Activated T-helper 1 cell treated with anti-CD3 and anti-CD28 coated beads, Interleukin-12 subunit alpha, Interleukin-12 subunit beta, Interleukin-2, Interleukin-4 antibody, amounts not matched to agents 30 ng/mL and 10 ng/mL and 1 ng/mL, durations not matched to agents 14 hours and 24 hours and 36 hours (primary cell): Measurements from ENCODE around the gene SYNPO. TPM values are rescaled to one million over a fixed set of nuclear protein-coding genes. Genes with fewer than 3 reads are reported as not detected.

ENCODE experiments used
- DNase-seq: peaks from one replicate; pipeline ENCODE4 v3.0.0; 2021; ENCODE audit warnings: low spot score
- H3K27ac Mint-ChIP-seq: one replicate; pipeline ENCODE4 v1.8.0; 2021; ENCODE audit warnings: mild to moderate bottlenecking, mixed read lengths
- H3K27me3 Mint-ChIP-seq: one replicate; pipeline ENCODE4 v1.8.0; 2022; ENCODE audit warnings: mild to moderate bottlenecking, moderate library complexity, mixed read lengths; ENCODE audit not compliant: insufficient read depth
- H3K36me3 Mint-ChIP-seq: one replicate; pipeline ENCODE4 v1.8.0; 2021; ENCODE audit warnings: low read depth, mixed read lengths
- H3K4me1 Mint-ChIP-seq: one replicate; pipeline ENCODE4 v1.8.0; 2021; ENCODE audit warnings: low read depth, mixed read lengths
- H3K4me3 Mint-ChIP-seq: one replicate; pipeline ENCODE4 v1.8.0; 2021; ENCODE audit warnings: mild to moderate bottlenecking, moderate library complexity, mixed read lengths
- H3K9me3 Mint-ChIP-seq: one replicate; pipeline ENCODE4 v1.8.0; 2021; ENCODE audit warnings: mixed read lengths
- intact Hi-C: fragments of 100-400 bp; cut with micrococcal nuclease; formaldehyde crosslinking; loops from one replicate; pipeline ENCODE4 v1.15.1; 2024
- total RNA-seq: library from RNA; stranded (reverse); gene quantifications from 2 replicates; pipeline ENCODE4 v1.2.3, GENCODE V29; 2022

The SYNPO gene
- total RNA-seq, 1 donor from 2014 or later = not detected

DNA sequence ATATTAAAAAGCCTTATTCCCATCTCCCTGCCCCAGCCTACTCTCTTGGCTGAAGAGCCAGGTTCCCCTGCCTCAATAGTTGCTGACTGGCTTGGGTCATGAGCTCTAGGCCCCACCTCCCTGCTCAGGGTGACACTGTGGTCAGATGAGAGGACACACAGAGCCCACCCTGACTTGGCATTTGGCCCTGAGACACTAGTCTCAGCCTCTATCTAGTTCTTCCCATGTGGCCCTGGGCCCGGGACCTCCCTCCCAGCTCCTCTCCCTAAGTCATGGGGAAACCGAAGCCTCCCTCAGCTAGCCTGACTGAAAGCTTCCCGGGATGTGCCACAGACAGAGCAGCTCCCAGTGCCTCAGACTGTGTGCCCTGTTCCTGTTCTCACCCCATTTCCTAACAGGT is 14.8 kb downstream of the SYNPO start:
- H3K4me3 Mint-ChIP-seq = no peak overlapping the region
- H3K36me3 Mint-ChIP-seq = no peaks in the 10 kb centered on the region
- H3K9me3 Mint-ChIP-seq = no peaks in the 10 kb centered on the region
- peaks cover 17% of the 10 kb centered on the region for H3K27me3 Mint-ChIP-seq
- intact Hi-C loops = no loop called here
- H3K27ac Mint-ChIP-seq = no peak overlapping the region
- peaks cover 7% of the 10 kb centered on the region for H3K4me1 Mint-ChIP-seq
- no peak for DNase-seq

DNA sequence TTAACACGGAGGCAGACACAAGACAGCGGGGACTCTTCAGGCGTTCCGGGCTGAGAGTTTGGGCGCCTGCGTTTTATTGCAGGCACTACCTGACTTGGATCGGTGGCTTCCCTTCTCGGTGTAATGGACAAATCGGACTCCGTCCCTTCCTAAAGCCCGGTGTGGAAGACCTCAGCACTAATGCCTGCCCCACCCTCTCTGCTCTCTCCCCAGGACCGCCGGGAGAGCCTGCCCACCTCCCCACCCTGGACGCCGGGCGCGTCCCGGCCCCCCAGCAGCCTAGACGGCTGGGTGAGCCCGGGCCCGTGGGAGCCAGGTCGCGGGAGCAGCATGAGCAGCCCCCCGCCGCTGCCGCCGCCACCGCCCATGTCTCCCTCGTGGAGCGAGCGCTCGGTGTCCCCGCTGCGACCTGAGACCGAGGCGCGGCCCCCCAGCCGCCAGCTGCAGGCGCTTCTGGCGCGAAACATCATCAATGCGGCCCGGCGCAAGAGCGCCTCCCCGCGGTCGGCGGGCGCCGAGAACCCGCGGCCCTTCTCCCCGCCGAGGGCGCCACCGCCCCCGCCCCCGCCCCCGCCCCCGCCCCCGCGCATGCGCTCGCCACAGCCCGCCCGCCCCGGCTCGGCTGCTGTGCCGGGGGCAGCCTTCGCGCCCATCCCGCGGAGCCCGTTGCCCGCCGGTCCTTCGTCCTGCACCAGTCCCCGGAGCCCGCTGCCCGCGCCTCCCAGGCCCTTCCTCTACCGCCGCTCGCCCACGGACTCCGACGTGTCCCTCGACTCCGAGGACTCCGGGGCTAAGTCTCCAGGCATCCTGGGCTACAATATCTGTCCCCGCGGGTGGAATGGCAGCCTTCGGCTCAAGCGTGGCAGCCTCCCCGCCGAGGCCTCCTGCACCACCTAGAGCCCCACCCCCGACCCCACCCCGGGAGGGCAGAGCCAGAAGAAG is 16.0 kb downstream of the SYNPO start:
- Mint-ChIP-seq H3K4me1 (peaks cover 7% of the 10 kb centered on the region), H3K9me3 (no peaks in the 10 kb centered on the region), H3K27ac (no peak overlapping the region), H3K36me3 (no peaks in the 10 kb centered on the region), H3K27me3 (peaks cover 21% of the 10 kb centered on the region), H3K4me3 (peak overlapping the region; percentile 64)
- DNase-seq = peak; percentile 74
- intact Hi-C loops = loop anchor here (1.0 to 2.0 kb wide), 4 partner anchors 44 to 198 kb away; partner anchors contain the start of gene RBM22

DNA sequence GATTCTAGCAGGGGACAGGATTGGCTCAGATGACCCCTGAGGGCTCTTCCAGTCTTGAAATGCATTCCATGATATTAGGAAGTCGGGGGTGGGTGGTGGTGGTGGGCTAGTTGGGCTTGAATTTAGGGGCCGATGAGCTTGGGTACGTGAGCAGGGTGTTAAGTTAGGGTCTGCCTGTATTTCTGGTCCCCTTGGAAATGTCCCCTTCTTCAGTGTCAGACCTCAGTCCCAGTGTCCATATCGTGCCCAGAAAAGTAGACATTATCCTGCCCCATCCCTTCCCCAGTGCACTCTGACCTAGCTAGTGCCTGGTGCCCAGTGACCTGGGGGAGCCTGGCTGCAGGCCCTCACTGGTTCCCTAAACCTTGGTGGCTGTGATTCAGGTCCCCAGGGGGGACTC is 17.7 kb downstream of the SYNPO start:
- Mint-ChIP-seq H3K27me3 (peaks cover 29% of the 10 kb centered on the region), H3K9me3 (no peaks in the 10 kb centered on the region), H3K4me1 (peaks cover 7% of the 10 kb centered on the region), H3K4me3 (no peak overlapping the region), H3K27ac (no peak overlapping the region), H3K36me3 (no peaks in the 10 kb centered on the region)
- DNase-seq = no peak
- intact Hi-C loops = no loop called here

DNA sequence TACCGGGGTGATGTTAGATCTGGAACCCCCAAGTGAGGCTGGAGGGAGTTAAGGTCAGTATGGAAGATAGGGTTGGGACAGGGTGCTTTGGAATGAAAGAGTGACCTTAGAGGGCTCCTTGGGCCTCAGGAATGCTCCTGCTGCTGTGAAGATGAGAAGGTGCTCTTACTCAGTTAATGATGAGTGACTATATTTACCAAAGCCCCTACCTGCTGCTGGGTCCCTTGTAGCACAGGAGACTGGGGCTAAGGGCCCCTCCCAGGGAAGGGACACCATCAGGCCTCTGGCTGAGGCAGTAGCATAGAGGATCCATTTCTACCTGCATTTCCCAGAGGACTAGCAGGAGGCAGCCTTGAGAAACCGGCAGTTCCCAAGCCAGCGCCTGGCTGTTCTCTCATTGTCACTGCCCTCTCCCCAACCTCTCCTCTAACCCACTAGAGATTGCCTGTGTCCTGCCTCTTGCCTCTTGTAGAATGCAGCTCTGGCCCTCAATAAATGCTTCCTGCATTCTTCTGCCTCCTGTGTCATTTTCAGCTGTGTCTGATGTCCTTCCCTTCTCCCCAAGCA is 18.3 kb downstream of the SYNPO start:
- DNase-seq = no peak
- intact Hi-C loops = no loop called here
- peaks cover 7% of the 10 kb centered on the region for H3K4me1 Mint-ChIP-seq
- peaks cover 25% of the 10 kb centered on the region for H3K27me3 Mint-ChIP-seq
- no peak overlapping the region for H3K4me3 Mint-ChIP-seq
- H3K36me3 Mint-ChIP-seq = no peaks in the 10 kb centered on the region
- H3K27ac Mint-ChIP-seq = no peak overlapping the region
- H3K9me3 Mint-ChIP-seq = no peaks in the 10 kb centered on the region

DNA sequence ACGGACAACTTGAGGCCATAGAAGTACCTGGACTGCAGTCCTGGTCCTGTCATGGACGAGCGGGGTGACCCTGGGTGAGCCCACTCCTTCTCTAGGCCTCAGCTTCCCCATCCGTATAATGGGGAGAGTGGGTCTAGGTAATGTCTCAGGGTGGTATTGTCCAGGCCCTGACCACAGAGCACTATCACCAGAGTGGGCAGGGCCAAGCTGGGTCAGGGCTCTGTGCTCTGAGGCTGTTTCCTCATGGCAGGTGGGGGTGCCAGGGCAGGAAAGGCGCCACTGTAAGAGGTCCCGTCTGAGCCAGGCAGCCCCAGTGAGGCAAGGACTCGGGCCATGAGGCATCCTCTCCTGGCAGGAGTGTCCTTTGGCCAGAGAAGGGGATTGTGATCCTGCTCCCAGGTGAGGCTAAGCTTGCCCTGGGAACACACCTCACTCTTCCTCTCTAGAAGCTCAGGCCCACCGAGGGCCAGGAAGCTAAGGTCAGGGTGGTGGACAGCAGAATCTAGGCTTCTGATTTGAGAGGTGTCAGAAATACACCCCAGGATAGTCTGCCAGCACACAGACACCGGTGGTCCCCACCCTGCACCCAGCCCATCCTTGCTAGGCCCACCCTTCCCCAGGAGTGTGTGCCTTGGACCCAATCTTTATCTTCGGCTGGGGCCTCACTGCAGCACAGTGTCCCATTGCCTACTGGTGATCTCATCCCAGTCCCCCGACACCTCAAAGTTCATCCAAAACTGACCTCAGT is 19.1 kb downstream of the SYNPO start:
- no peaks in the 10 kb centered on the region for H3K36me3 Mint-ChIP-seq
- H3K4me3 Mint-ChIP-seq = no peak overlapping the region
- peaks cover 23% of the 10 kb centered on the region for H3K27me3 Mint-ChIP-seq
- no peak overlapping the region for H3K27ac Mint-ChIP-seq
- no peaks in the 10 kb centered on the region for H3K9me3 Mint-ChIP-seq
- no peak for DNase-seq
- H3K4me1 Mint-ChIP-seq = peaks cover 7% of the 10 kb centered on the region
- intact Hi-C loops = no loop called here

DNA sequence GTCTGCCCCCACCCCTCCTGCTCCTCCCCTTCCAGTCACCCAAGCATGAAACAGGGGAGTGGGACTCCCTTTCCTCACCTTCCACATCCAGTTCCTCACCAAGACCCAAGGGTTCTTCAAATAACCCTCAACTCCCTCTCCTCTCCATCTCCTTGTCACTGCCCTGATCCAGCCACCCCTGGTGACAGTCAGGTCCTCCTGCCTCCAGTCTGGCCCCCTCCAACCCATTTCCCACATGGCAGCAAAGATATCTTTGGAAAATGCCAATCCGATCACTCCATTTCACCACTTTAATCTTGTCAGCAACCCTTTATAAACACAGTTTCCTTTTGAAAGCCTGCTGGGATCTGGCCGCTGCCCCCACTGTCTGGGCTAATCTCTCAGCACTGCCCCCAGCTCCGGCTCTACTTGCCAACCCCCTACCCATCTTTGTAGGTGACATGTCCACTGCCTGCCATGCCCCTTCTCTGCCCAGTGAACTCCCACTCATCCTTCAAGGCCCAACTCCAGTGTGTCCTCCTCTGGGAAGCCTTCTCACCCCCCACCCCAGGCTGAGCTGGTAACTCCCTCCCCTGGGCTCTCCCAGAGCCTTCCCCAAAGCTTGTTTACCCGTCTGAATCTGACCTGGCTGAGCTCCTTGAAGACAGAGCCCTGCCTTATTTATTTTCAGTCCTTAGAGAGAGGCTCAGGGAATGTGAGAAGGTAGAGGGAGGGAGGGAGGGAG is 19.8 kb downstream of the SYNPO start:
- no peak overlapping the region for H3K27ac Mint-ChIP-seq
- H3K36me3 Mint-ChIP-seq = no peaks in the 10 kb centered on the region
- H3K27me3 Mint-ChIP-seq = peaks cover 26% of the 10 kb centered on the region
- no peak for DNase-seq
- H3K4me3 Mint-ChIP-seq = no peak overlapping the region
- no peaks in the 10 kb centered on the region for H3K9me3 Mint-ChIP-seq
- intact Hi-C loops = no loop called here
- H3K4me1 Mint-ChIP-seq = peaks cover 7% of the 10 kb centered on the region

DNA sequence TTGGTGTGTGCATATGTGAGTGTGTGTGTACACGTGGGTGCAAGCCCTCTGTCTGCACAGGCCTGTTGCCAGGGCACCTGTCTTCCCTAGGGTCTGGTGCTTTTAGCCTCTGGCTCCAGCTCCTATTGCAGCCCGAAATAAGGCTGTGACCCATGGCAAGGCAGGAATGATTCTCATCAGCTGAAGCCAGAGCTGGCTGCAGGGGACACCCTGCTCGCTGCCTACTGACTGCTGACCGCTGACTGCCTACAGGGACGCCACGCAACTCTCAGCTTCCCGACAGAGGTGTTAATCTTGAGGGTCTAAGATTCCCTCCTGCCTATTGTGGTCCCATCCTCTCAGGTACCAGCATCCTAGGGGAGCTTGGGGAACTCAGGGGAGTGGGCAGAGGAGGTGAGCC is 20.6 kb downstream of the SYNPO start, which contains the start of gene MYOZ3:
TSS of gene MYOZ3 (plus strand) at position 166 of the 400 bp plus-strand sequence. CDS start 1,691 bp downstream, outside the sequence.
- no peak within 1 kb of the TSS for H3K4me3 Mint-ChIP-seq
- intact Hi-C loops = no loop called here
- peaks cover 23% of the 10 kb centered on the region for H3K27me3 Mint-ChIP-seq
- no peaks in the 10 kb centered on the region for H3K36me3 Mint-ChIP-seq
- no peak for DNase-seq
- peaks cover 7% of the 10 kb centered on the region for H3K4me1 Mint-ChIP-seq
- no peak within 1 kb of the TSS for H3K27ac Mint-ChIP-seq
- H3K9me3 Mint-ChIP-seq = no peaks in the 10 kb centered on the region

- Mint-ChIP-seq H3K4me3 (no peak overlapping the region), H3K36me3 (no peaks in the 10 kb centered on the region), H3K27ac (no peak overlapping the region), H3K9me3 (no peaks in the 10 kb centered on the region), H3K27me3 (peaks cover 23% of the 10 kb centered on the region), H3K4me1 (peaks cover 7% of the 10 kb centered on the region)
- intact Hi-C loops = no loop called here
- no peak for DNase-seq
Observed at GRCh38 chr5:150661821-150662596, 21.5 kb downstream of the SYNPO start.

GRCh38 chr5:150662731-150663516 is 22.5 kb downstream of the SYNPO start:
- Mint-ChIP-seq H3K27me3 (peaks cover 23% of the 10 kb centered on the region), H3K36me3 (no peaks in the 10 kb centered on the region), H3K9me3 (no peaks in the 10 kb centered on the region), H3K27ac (no peak overlapping the region), H3K4me3 (no peak overlapping the region), H3K4me1 (no peaks in the 10 kb centered on the region)
- intact Hi-C loops = no loop called here
- DNase-seq = no peak

DNA sequence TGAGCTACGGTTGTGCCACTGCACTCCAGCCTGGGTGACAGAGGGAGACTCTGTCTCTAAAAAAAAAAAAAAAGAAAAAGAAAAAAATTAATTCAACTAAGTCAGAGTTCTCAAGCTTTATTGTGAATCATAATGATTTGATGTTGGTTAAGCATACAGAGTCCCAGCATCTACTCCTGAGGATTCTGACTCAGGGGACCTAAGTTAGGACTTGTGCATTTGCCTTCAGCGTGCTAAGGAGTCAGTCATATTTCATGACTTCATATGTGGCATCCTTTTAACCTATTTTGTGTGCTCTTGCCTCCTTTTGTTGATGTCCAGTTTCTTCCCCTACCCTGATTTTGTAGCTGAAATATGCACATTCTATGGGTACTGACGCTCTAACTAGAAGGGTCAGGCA is 23.5 kb downstream of the SYNPO start:
- no peaks in the 10 kb centered on the region for H3K9me3 Mint-ChIP-seq
- H3K4me1 Mint-ChIP-seq = no peaks in the 10 kb centered on the region
- H3K27ac Mint-ChIP-seq = no peak overlapping the region
- H3K27me3 Mint-ChIP-seq = peaks cover 20% of the 10 kb centered on the region
- intact Hi-C loops = no loop called here
- no peak overlapping the region for H3K4me3 Mint-ChIP-seq
- DNase-seq = no peak
- no peaks in the 10 kb centered on the region for H3K36me3 Mint-ChIP-seq

GRCh38 chr5:150665044-150665443 is 24.6 kb downstream of the SYNPO start:
- Mint-ChIP-seq H3K27ac (no peak overlapping the region), H3K27me3 (peaks cover 23% of the 10 kb centered on the region), H3K4me3 (no peak overlapping the region), H3K4me1 (no peaks in the 10 kb centered on the region), H3K9me3 (no peaks in the 10 kb centered on the region), H3K36me3 (no peaks in the 10 kb centered on the region)
- DNase-seq = no peak
- intact Hi-C loops = no loop called here
